ENCODE results near the gene PHF19. TPM values are rescaled to one million over a fixed set of nuclear protein-coding genes. Genes with fewer than 3 reads are reported as not detected.

The PHF19 gene
- total RNA-seq, 1 donor from 2014 or later: 170 TPM

- Mint-ChIP-seq H3K27me3 (ENCODE audit: low read depth) (no peaks in the 10 kb centered on the region), H3K9me3 (no peaks in the 10 kb centered on the region), H3K4me1 (ENCODE audit: low read depth) (peaks cover 76% of the 10 kb centered on the region), H3K36me3 (ENCODE audit: low read depth) (peaks cover 34% of the 10 kb centered on the region), H3K27ac (peak overlapping the region; percentile 100), H3K4me3 (ENCODE audit: low read depth) (peak overlapping the region; percentile 67)
- no peak for DNase-seq (ENCODE audit: low spot score)
- intact Hi-C loops (cut with micrococcal nuclease): loop anchor here (5.0 kb wide), 1 partner anchor 136 kb away; no protein-coding TSS in a partner anchor
Observed at GRCh38 chr9:120893611-120894307, 16.8 kb upstream of the PHF19 start.

- H3K4me1 Mint-ChIP-seq (ENCODE audit: low read depth): peaks cover 75% of the 10 kb centered on the region
Observed at GRCh38 chr9:120892748-120893610, 16.0 kb upstream of the PHF19 start.

GRCh38 chr9:120891884-120892747 lies 15.1 kb upstream of the PHF19 start:
- H3K27me3 Mint-ChIP-seq (ENCODE audit: low read depth): no peaks in the 10 kb centered on the region
- H3K4me1 Mint-ChIP-seq (ENCODE audit: low read depth): peaks cover 72% of the 10 kb centered on the region
- no peaks in the 10 kb centered on the region for H3K9me3 Mint-ChIP-seq
- no peak for DNase-seq (ENCODE audit: low spot score)
- intact Hi-C loops (cut with micrococcal nuclease): loop anchor here (1.0 to 5.0 kb wide), 5 partner anchors 16 to 135 kb away; partner anchors contain the start of gene TRAF1
- peak overlapping the region; percentile 71 for H3K4me3 Mint-ChIP-seq (ENCODE audit: low read depth)
- peak overlapping the region; percentile 100 for H3K27ac Mint-ChIP-seq
- peaks cover 36% of the 10 kb centered on the region for H3K36me3 Mint-ChIP-seq (ENCODE audit: low read depth)

More at GRCh38 chr9:120892748-120893610, 16.0 kb upstream of the PHF19 start:
- DNase-seq (ENCODE audit: low spot score): peak; percentile 66
- Mint-ChIP-seq H3K9me3 (no peaks in the 10 kb centered on the region), H3K4me3 (ENCODE audit: low read depth) (peak overlapping the region; percentile 71), H3K36me3 (ENCODE audit: low read depth) (peaks cover 34% of the 10 kb centered on the region), H3K27me3 (ENCODE audit: low read depth) (no peaks in the 10 kb centered on the region), H3K27ac (peak overlapping the region; percentile 100)
- intact Hi-C loops (cut with micrococcal nuclease): loop anchor here (1.0 to 5.0 kb wide), 5 partner anchors 17 to 136 kb away; partner anchors contain the start of gene TRAF1

GRCh38 chr9:120891245-120891883 lies 14.4 kb upstream of the PHF19 start:
- H3K4me3 Mint-ChIP-seq (ENCODE audit: low read depth): peak overlapping the region; percentile 71
- H3K9me3 Mint-ChIP-seq: no peaks in the 10 kb centered on the region
- H3K36me3 Mint-ChIP-seq (ENCODE audit: low read depth): peaks cover 36% of the 10 kb centered on the region
- H3K4me1 Mint-ChIP-seq (ENCODE audit: low read depth): peaks cover 71% of the 10 kb centered on the region
- intact Hi-C loops (cut with micrococcal nuclease): loop anchor here (5.0 kb wide), 1 partner anchor 134 kb away; no protein-coding TSS in a partner anchor
- no peaks in the 10 kb centered on the region for H3K27me3 Mint-ChIP-seq (ENCODE audit: low read depth)
- peak; percentile 62 for DNase-seq (ENCODE audit: low spot score)
- peak overlapping the region; percentile 100 for H3K27ac Mint-ChIP-seq

GRCh38 chr9:120890320-120891244 lies 13.6 kb upstream of the PHF19 start:
- Mint-ChIP-seq H3K36me3 (ENCODE audit: low read depth) (peaks cover 44% of the 10 kb centered on the region), H3K9me3 (no peaks in the 10 kb centered on the region), H3K27ac (peak overlapping the region; percentile 100), H3K4me1 (ENCODE audit: low read depth) (peaks cover 79% of the 10 kb centered on the region), H3K27me3 (ENCODE audit: low read depth) (no peaks in the 10 kb centered on the region), H3K4me3 (ENCODE audit: low read depth) (peak overlapping the region; percentile 71)
- peak; percentile 54 for DNase-seq (ENCODE audit: low spot score)
- intact Hi-C loops (cut with micrococcal nuclease): loop anchor here (5.0 kb wide), 1 partner anchor 133 kb away; no protein-coding TSS in a partner anchor

- no peak for DNase-seq (ENCODE audit: low spot score)
- H3K4me1 Mint-ChIP-seq (ENCODE audit: low read depth): peaks cover 73% of the 10 kb centered on the region
- intact Hi-C loops (cut with micrococcal nuclease): loop anchor here (5.0 kb wide), 1 partner anchor 132 kb away; no protein-coding TSS in a partner anchor
- no peaks in the 10 kb centered on the region for H3K27me3 Mint-ChIP-seq (ENCODE audit: low read depth)
- no peaks in the 10 kb centered on the region for H3K9me3 Mint-ChIP-seq
- peak overlapping the region; percentile 100 for H3K27ac Mint-ChIP-seq
- peak overlapping the region; percentile 71 for H3K4me3 Mint-ChIP-seq (ENCODE audit: low read depth)
- peaks cover 47% of the 10 kb centered on the region for H3K36me3 Mint-ChIP-seq (ENCODE audit: low read depth)
Observed at GRCh38 chr9:120889606-120890271, 12.8 kb upstream of the PHF19 start.

- H3K9me3 Mint-ChIP-seq: no peaks in the 10 kb centered on the region
- no peak for DNase-seq (ENCODE audit: low spot score)
- peaks cover 54% of the 10 kb centered on the region for H3K36me3 Mint-ChIP-seq (ENCODE audit: low read depth)
- intact Hi-C loops (cut with micrococcal nuclease): no loop called here
- H3K4me1 Mint-ChIP-seq (ENCODE audit: low read depth): peaks cover 74% of the 10 kb centered on the region
- no peak overlapping the region for H3K4me3 Mint-ChIP-seq (ENCODE audit: low read depth)
- no peaks in the 10 kb centered on the region for H3K27me3 Mint-ChIP-seq (ENCODE audit: low read depth)
- H3K27ac Mint-ChIP-seq: peak overlapping the region; percentile 100
Observed at GRCh38 chr9:120888626-120889025, 11.6 kb upstream of the PHF19 start.

GRCh38 chr9:120886490-120886967 lies 9.5 kb upstream of the PHF19 start:
- H3K36me3 Mint-ChIP-seq (ENCODE audit: low read depth): peaks cover 53% of the 10 kb centered on the region

GRCh38 chr9:120885958-120886357 lies 9.0 kb upstream of the PHF19 start:
- no peaks in the 10 kb centered on the region for H3K27me3 Mint-ChIP-seq (ENCODE audit: low read depth)
- no peaks in the 10 kb centered on the region for H3K9me3 Mint-ChIP-seq
- H3K27ac Mint-ChIP-seq: peak overlapping the region; percentile 66
- peaks cover 64% of the 10 kb centered on the region for H3K4me1 Mint-ChIP-seq (ENCODE audit: low read depth)
- H3K36me3 Mint-ChIP-seq (ENCODE audit: low read depth): peaks cover 55% of the 10 kb centered on the region
- intact Hi-C loops (cut with micrococcal nuclease): no loop called here
- no peak for DNase-seq (ENCODE audit: low spot score)
- no peak overlapping the region for H3K4me3 Mint-ChIP-seq (ENCODE audit: low read depth)

More at GRCh38 chr9:120886490-120886967, 9.5 kb upstream of the PHF19 start:
- intact Hi-C loops (cut with micrococcal nuclease): no loop called here
- Mint-ChIP-seq H3K27me3 (ENCODE audit: low read depth) (no peaks in the 10 kb centered on the region), H3K9me3 (no peaks in the 10 kb centered on the region), H3K4me3 (ENCODE audit: low read depth) (no peak overlapping the region), H3K4me1 (ENCODE audit: low read depth) (peaks cover 67% of the 10 kb centered on the region), H3K27ac (peak overlapping the region; percentile 72)
- DNase-seq (ENCODE audit: low spot score): no peak

- H3K36me3 Mint-ChIP-seq (ENCODE audit: low read depth): peaks cover 55% of the 10 kb centered on the region
- intact Hi-C loops (cut with micrococcal nuclease): no loop called here
- H3K27me3 Mint-ChIP-seq (ENCODE audit: low read depth): no peaks in the 10 kb centered on the region
- H3K9me3 Mint-ChIP-seq: no peaks in the 10 kb centered on the region
- H3K27ac Mint-ChIP-seq: no peak overlapping the region
- DNase-seq (ENCODE audit: low spot score): no peak
- H3K4me3 Mint-ChIP-seq (ENCODE audit: low read depth): no peak overlapping the region
- H3K4me1 Mint-ChIP-seq (ENCODE audit: low read depth): peaks cover 63% of the 10 kb centered on the region
Observed at GRCh38 chr9:120885457-120885856, 8.5 kb upstream of the PHF19 start.
